OCI-LY3 (cell line): ENCODE data around the gene RAB9A.

Experiments
- H2AFZ ChIP-seq: fragments of 200-600, 300-600 bp; shearing (Covaris generic); 2 replicates; pipeline ENCODE4 v1.6.0; 2014; ENCODE audit warnings: antibody characterized with exemption, low read depth, low read length
- H3K27ac ChIP-seq: fragments of 200-600, 300-600 bp; sonication (generic); 2 replicates; pipeline ENCODE4 v1.5.1; 2014; ENCODE audit warnings: mild to moderate bottlenecking, low read length, moderate library complexity, mixed read lengths
- H3K27me3 ChIP-seq: fragments of 200-600, 300-600 bp; sonication (generic); 2 replicates; pipeline ENCODE4 v1.6.1; 2014; ENCODE audit warnings: low read depth, low read length, mixed read lengths
- H3K36me3 ChIP-seq: fragments of 200-600, 300-600 bp; sonication (generic); replicated peaks from 2 replicates; pipeline ENCODE3; 2014; ENCODE audit warnings: low read depth, low read length, mixed read lengths
- H3K4me1 ChIP-seq: fragments of 300-600, 200-600 bp; sonication (generic); 2 replicates; pipeline ENCODE4 v1.6.1; 2014; ENCODE audit warnings: low read length, mixed read lengths
- H3K4me2 ChIP-seq: fragments of 200-600, 300-600 bp; sonication (generic); 2 replicates; pipeline ENCODE4 v1.6.1; 2014; ENCODE audit warnings: low read length, mixed read lengths
- H3K4me3 ChIP-seq: fragments of 300-600, 200-600 bp; sonication (generic); 2 replicates; pipeline ENCODE4 v1.5.1; 2014; ENCODE audit warnings: antibody characterized with exemption, mild to moderate bottlenecking, low read length, moderate library complexity
- H3K79me2 ChIP-seq: fragments of 300-600, 200-600 bp; shearing (Covaris generic); 2 replicates; pipeline ENCODE4 v1.6.1; 2014; ENCODE audit warnings: mild to moderate bottlenecking, low read length, mixed read lengths
- H3K9ac ChIP-seq: fragments of 300-600, 200-600 bp; shearing (Covaris generic); 2 replicates; pipeline ENCODE4 v1.6.0; 2014; ENCODE audit warnings: mild to moderate bottlenecking, low read length, moderate library complexity
- H3K9me3 ChIP-seq: fragments of 200-600, 300-600 bp; shearing (Covaris generic); 2 replicates; pipeline ENCODE4 v1.6.1; 2014; ENCODE audit warnings: low read length, mixed read lengths; ENCODE audit not compliant: insufficient read depth
- H4K20me1 ChIP-seq: fragments of 200-600, 300-600 bp; sonication (generic); 2 replicates; pipeline ENCODE4 v1.6.1; 2016; ENCODE audit warnings: low read length, mixed read lengths; ENCODE audit not compliant: insufficient read depth
- CTCF ChIP-seq: fragments of 200-600, 300-600 bp; sonication (generic); IDR thresholded peaks from 2 replicates; pipeline ENCODE4 v1.5.1; 2014; ENCODE audit warnings: antibody characterized with exemption, low read length, low read depth
- EZH2phosphoT487 ChIP-seq: fragments of 200-600 bp; shearing (Covaris generic); IDR thresholded peaks from 2 replicates; pipeline ENCODE4 v1.6.1; 2018; ENCODE audit warnings: antibody characterized with exemption, mixed run types, low read depth

RAB9A gene

DNA sequence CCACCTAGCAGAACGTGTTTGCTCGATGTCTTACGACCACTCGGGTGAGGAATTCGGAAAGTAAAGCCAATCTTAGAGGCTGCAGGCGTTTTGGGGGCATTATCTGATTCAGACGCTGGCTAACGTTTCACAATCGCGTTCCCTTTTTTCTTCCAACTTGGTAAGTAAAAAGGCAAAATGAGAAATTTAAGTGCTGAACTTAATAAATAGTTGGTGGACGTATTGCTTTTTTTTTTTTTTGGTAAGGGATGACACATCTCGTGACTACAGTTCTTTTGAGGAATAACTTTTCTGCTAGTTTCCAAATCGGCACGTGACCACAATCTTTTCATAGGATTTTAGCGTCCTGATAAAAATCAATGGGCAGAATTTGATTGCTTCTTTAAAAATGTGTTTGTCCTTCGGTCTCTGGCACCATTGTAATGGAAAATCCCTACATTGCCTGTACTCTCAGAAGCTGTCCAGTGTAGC lies 848 bp downstream of the RAB9A start:
- Histone ChIP-seq H3K27ac (peak overlapping the region; percentile 67), H2AFZ (peak overlapping the region; percentile 36; the same call in 1 of the 2 replicates), H3K79me2 (peaks cover 59% of the 10 kb centered on the region), H3K9me3 (no peaks in the 10 kb centered on the region), H3K27me3 (no peaks in the 10 kb centered on the region), H3K9ac (peak overlapping the region; percentile 92), H3K4me1 (peaks cover 69% of the 10 kb centered on the region), H3K4me3 (peak overlapping the region; percentile 99), H4K20me1 (peaks cover 33% of the 10 kb centered on the region), H3K4me2 (peak overlapping the region; percentile 98), H3K36me3 (peaks cover 2% of the 10 kb centered on the region)
- TF ChIP-seq EZH2phosphoT487 (no peak), CTCF (no peak)

DNA sequence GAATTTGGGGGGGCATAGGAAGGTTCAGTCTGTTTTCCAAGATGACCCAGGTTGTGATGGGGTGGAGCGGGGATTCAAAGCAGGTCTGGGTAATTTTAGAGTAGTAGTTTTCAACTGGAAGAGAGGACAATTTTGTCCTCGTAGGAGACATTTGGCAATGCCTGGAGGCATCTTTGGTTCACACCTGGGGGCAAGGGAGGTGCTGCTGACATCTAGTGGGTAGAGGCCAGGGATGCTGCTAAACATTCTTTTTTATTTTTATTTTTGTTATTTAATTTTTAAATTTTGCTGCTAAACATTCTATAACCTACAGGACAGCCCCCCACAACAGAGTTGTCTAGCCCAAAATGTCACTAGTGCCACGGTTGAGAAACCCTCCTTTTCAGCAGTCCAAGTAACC lies 1.9 kb downstream of the RAB9A start:
- Histone ChIP-seq H3K4me1 (peaks cover 58% of the 10 kb centered on the region), H4K20me1 (peaks cover 41% of the 10 kb centered on the region), H3K4me2 (peak overlapping the region; percentile 98), H3K9ac (no peak overlapping the region), H3K27ac (no peak overlapping the region), H3K36me3 (peaks cover 2% of the 10 kb centered on the region), H3K79me2 (peaks cover 70% of the 10 kb centered on the region), H3K9me3 (no peaks in the 10 kb centered on the region), H3K27me3 (no peaks in the 10 kb centered on the region), H3K4me3 (peak overlapping the region; percentile 99), H2AFZ (no peak overlapping the region)
- TF ChIP-seq EZH2phosphoT487 = no peak
- TF ChIP-seq CTCF = no peak

DNA sequence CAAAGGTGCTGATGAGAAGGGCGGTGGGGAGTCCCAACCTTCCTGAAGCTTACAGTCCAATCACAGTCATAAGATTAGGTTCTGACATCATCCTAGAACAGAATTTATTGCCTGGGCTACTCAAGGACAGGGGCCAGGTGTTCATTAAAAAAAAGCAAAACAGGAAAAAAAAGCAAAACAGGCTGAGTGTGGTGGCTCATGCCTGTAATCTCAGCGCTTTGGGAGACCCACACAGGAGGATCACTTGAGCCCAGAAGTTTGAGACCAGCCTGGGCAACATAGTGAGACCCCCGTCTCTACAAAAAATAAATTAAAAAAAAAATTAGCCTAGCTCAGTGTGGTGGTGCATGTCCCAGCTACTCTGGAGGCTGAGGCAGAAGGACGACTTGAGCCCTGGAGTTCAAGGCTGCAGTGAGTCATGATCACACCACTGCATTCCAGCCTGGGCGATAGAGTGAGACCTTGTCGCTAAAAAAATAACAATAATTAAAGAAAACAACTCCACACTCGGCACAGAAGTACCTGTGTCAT lies 3.0 kb downstream of the RAB9A start:
- H3K27ac ChIP-seq = no peak overlapping the region
- H3K27me3 ChIP-seq = no peaks in the 10 kb centered on the region
- H3K79me2 ChIP-seq = peaks cover 81% of the 10 kb centered on the region
- peaks cover 2% of the 10 kb centered on the region for H3K36me3 ChIP-seq
- H3K9ac ChIP-seq = no peak overlapping the region
- H3K4me2 ChIP-seq = 0 out of 2 replicates have a peak overlapping the region, but pooled peaks have one; percentile 2
- no peak overlapping the region for H2AFZ ChIP-seq
- H3K9me3 ChIP-seq = no peaks in the 10 kb centered on the region
- peaks cover 46% of the 10 kb centered on the region for H4K20me1 ChIP-seq
- no peak overlapping the region for H3K4me3 ChIP-seq
- TF ChIP-seq EZH2phosphoT487 (no peak), CTCF (no peak)
- peaks cover 63% of the 10 kb centered on the region for H3K4me1 ChIP-seq

- Histone ChIP-seq H3K9ac (no peak overlapping the region), H3K4me2 (peak overlapping the region; percentile 56), H3K36me3 (peaks cover 2% of the 10 kb centered on the region), H2AFZ (no peak overlapping the region), H3K9me3 (no peaks in the 10 kb centered on the region), H3K27ac (no peak overlapping the region), H3K4me3 (peak overlapping the region; percentile 25; the same call in 1 of the 2 replicates), H3K79me2 (peaks cover 87% of the 10 kb centered on the region), H3K27me3 (no peaks in the 10 kb centered on the region), H3K4me1 (peaks cover 63% of the 10 kb centered on the region), H4K20me1 (peaks cover 51% of the 10 kb centered on the region)
- no peak for TF ChIP-seq CTCF
- TF ChIP-seq EZH2phosphoT487 = no peak
These were observed 3.9 kb downstream of the RAB9A start for GRCh38 chrX:13692771-13693231.
